GM12801 (cell line): ENCODE data around the gene ATXN7.

Source experiments
- TF ChIP-seq, protein P1 (sequence below): IDR thresholded peaks from one replicate; pipeline ENCODE4 v1.5.1; 2011; ENCODE audit warnings: control low read depth; ENCODE audit not compliant: insufficient read length; ENCODE audit errors: extremely low read depth

Gene ATXN7

DNA sequence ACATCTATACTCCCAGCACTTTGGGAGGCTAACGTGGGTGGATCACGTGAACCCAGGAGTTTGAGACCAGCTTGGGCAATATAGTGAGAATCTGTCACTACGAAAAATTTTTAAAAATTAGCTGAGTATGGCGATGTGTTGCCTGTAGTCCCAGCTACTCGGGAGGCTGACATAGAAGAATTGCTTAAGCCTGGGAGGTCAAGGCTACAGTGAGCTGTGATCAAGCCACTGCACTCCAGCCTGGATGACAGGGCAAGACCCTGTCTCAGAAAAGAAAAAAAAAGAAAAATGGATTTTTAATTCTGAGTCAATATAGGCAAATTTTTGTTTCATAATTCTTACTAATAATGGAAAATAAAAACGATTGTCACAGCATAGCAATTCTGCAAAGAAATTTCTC lies 31.3 kb upstream of the ATXN7 start:
- TF ChIP-seq, protein P1, sequence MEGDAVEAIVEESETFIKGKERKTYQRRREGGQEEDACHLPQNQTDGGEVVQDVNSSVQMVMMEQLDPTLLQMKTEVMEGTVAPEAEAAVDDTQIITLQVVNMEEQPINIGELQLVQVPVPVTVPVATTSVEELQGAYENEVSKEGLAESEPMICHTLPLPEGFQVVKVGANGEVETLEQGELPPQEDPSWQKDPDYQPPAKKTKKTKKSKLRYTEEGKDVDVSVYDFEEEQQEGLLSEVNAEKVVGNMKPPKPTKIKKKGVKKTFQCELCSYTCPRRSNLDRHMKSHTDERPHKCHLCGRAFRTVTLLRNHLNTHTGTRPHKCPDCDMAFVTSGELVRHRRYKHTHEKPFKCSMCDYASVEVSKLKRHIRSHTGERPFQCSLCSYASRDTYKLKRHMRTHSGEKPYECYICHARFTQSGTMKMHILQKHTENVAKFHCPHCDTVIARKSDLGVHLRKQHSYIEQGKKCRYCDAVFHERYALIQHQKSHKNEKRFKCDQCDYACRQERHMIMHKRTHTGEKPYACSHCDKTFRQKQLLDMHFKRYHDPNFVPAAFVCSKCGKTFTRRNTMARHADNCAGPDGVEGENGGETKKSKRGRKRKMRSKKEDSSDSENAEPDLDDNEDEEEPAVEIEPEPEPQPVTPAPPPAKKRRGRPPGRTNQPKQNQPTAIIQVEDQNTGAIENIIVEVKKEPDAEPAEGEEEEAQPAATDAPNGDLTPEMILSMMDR = no peak

DNA sequence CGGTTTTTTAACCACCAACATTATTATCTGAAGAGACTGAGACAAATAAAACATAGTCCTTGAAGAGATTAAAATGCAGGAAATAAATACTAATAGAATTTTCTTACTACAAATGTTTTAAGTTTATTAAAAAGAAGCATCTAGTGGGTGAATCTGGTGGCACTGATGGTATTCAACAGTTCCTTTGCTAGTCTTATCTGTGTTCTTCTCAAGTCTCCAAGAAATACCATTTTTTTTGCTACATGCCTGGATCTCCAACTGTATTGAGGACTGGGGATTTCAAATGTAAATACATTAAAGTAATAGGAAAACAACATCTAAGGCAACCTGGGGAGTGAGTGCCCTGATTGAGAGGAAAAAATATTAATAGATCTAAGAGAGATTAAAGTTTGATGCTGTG lies 22.0 kb upstream of the ATXN7 start:
- TF ChIP-seq, protein P1 = no peak

DNA sequence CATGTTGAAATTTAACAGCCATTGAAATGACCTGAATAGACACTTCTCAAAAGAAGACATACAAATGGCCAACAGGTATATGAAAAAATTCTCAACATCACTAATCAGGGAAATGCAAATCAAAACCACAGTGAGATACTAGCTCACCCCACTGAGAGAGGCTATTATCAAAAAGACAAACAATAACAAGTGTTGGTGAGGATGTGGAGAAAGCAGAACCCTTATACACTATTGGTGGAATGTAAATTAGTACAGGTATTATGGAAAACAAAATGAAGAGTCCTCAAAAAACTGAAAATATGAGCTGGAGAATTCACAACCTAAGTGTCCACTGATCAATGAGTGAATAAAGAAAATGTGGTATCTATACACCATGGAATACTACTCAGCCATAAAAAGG lies 21.5 kb upstream of the ATXN7 start:
- TF ChIP-seq, protein P1 = no peak

DNA sequence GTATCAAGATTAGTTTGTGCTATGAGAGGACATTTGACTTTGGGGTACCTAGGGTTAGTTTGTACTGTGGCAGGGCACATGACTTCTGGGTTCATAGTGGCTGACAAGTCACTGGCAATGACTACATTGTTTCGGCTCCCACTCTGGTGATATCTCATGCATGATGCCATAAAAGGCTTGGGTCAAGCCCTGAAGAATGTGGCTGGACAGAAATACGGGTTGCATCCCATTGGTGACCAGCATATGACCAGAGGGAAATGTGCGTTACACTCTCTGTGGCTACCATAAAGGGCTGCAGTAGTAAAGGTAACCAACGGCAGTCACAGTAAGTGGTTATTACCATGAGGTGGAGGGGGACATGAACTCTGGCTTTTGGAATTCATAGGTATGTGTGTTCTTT lies 18.5 kb upstream of the ATXN7 start:
- TF ChIP-seq, protein P1 = no peak

DNA sequence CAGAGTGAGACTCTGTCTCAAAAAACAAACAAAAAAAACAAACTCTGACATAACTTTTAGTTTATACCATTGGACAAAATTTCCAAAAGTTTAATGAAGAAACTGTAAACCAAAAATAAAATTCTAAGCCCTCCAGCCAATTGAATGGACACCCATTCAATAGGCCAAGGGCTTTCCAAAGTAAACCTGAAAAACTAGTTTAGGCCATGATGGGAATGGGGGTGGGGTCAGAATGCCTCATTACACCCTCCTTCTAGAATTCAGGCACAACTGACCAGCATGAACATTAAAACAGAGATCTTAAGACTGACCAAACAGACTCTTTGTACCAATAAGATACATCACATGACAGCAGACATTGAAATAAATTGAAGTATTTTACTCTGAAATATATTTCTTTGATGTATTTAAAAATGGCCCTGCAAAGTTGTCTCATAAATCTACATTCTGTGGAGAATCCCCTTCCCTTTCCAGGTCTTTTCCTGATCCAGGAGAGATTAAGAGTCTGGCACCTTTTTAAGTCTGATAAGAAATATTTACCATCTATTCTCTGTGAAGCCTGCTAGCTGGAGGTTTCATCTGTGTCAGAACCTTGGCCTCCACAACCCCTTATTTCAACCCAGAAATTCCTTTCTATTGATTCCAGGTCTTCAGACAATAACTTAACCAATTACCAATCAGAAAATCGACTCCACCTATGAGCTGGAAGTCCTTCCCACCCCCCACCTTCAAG lies 15.8 kb upstream of the ATXN7 start:
- TF ChIP-seq, protein P1 = no peak

DNA sequence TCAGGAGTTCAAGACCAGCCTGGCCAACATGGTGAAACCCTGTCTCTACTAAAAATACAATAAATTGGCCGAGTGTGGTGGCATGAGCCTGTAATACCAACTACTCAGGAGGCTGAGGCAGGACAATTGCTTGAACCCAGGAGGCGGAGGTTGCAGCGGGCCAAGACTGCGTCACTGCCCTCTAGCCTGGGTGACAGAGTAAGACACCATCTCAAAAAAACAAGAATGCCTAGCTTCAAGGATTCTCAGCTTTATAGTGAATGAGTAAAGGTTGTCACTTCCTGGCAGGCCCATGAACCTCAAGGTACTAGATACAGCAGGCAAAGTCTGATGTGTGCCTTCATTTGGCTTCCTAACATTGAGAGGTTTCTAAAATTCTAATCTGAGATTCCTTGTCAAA lies 14.5 kb upstream of the ATXN7 start:
- TF ChIP-seq, protein P1 = no peak

DNA sequence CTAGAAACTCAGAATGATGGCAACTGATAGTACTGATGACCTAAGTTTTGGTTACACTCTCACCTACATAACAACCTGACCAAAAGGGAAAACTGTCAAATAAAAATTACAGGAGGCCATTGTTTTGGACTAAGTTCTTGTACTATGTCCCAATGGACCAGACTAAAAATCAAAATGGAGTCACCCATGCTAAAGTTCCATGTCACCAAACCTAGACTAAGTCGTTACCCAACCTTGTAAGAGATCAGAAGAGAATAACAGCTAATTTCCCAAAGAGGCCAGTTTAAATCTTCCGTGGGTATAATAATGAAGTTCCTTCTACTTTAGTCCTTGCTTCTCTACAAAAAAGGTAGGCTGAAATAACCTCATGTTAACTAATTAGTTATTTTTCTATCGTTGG lies 12.4 kb upstream of the ATXN7 start:
- TF ChIP-seq, protein P1 = no peak

DNA sequence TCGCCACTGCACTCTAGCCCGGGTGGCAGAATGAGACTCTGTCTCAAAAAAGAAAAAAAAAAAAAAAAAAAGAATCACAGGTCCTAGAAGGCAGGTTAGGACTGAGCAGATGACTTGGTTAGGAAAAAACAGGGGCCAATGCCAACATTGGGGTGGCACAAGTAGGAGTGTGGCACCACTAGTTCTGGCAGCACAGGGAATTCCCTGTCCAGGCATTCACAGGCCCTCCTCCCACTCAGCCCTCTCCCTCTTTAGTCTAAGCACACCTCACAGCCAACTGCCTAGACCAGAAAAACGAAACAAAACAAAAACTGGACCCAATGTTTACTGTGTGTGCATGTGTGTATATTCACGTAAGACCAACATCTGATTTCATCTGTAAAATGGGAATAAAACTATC lies 10.6 kb upstream of the ATXN7 start:
- TF ChIP-seq, protein P1 = no peak
